ENCODE data around the gene DUSP8.
"Not testable (repeated sequence)": the region's sequence is repeated elsewhere in the genome, so short reads cannot be mapped to it uniquely, and the experiment has no call there.

DUSP8 gene

GRCh38 chr11:1515082-1516060 is 56.7 kb downstream of the DUSP8 start:
- DNase-seq (ENCODE audit: low read depth in 2 of 2): peak; percentile 39 to 46

GRCh38 chr11:1514336-1515061 is 57.6 kb downstream of the DUSP8 start:
- no peak for DNase-seq (ENCODE audit: low read depth in 2 of 2)

GRCh38 chr11:1513326-1514296 is 58.5 kb downstream of the DUSP8 start:
- DNase-seq (ENCODE audit: low read depth in 2 of 2): no peak

- not testable (repeated sequence) for DNase-seq (ENCODE audit: low read depth in 2 of 2)
These were observed 59.4 kb downstream of the DUSP8 start for GRCh38 chr11:1512531-1513258.

GRCh38 chr11:1511937-1512496 is 60.1 kb downstream of the DUSP8 start:
- no peak for DNase-seq (ENCODE audit: low read depth in 2 of 2)

GRCh38 chr11:1510928-1511327 is 61.1 kb downstream of the DUSP8 start:
- DNase-seq (ENCODE audit: low read depth in 2 of 2): no peak

GRCh38 chr11:1510351-1510750 is 61.7 kb downstream of the DUSP8 start:
- not testable (repeated sequence) for DNase-seq (ENCODE audit: low read depth in 2 of 2)

GRCh38 chr11:1509626-1510255 is 62.3 kb downstream of the DUSP8 start:
- no peak for DNase-seq (ENCODE audit: low read depth in 2 of 2)

GRCh38 chr11:1508986-1509385 is 63.1 kb downstream of the DUSP8 start:
- no peak for DNase-seq (ENCODE audit: low read depth in 2 of 2)

GRCh38 chr11:1508491-1508891 is 63.6 kb downstream of the DUSP8 start:
- no peak for DNase-seq (ENCODE audit: low read depth in 2 of 2)

GRCh38 chr11:1507381-1508140 is 64.5 kb downstream of the DUSP8 start:
- no peak for DNase-seq (ENCODE audit: low read depth in 2 of 2)

- DNase-seq (ENCODE audit: low read depth in 2 of 2): no peak
These were observed 65.1 kb downstream of the DUSP8 start for GRCh38 chr11:1506981-1507380.

GRCh38 chr11:1505480-1505879 is 66.6 kb downstream of the DUSP8 start:
- no peak for DNase-seq (ENCODE audit: low read depth in 2 of 2)

- no peak for DNase-seq (ENCODE audit: low read depth in 2 of 2)
These were observed 67.3 kb downstream of the DUSP8 start for GRCh38 chr11:1504581-1505290.

- DNase-seq (ENCODE audit: low read depth in 2 of 2): no peak
These were observed 67.9 kb downstream of the DUSP8 start for GRCh38 chr11:1504138-1504537.
